ENCODE measurements around the gene CDK5RAP3.

DNA sequence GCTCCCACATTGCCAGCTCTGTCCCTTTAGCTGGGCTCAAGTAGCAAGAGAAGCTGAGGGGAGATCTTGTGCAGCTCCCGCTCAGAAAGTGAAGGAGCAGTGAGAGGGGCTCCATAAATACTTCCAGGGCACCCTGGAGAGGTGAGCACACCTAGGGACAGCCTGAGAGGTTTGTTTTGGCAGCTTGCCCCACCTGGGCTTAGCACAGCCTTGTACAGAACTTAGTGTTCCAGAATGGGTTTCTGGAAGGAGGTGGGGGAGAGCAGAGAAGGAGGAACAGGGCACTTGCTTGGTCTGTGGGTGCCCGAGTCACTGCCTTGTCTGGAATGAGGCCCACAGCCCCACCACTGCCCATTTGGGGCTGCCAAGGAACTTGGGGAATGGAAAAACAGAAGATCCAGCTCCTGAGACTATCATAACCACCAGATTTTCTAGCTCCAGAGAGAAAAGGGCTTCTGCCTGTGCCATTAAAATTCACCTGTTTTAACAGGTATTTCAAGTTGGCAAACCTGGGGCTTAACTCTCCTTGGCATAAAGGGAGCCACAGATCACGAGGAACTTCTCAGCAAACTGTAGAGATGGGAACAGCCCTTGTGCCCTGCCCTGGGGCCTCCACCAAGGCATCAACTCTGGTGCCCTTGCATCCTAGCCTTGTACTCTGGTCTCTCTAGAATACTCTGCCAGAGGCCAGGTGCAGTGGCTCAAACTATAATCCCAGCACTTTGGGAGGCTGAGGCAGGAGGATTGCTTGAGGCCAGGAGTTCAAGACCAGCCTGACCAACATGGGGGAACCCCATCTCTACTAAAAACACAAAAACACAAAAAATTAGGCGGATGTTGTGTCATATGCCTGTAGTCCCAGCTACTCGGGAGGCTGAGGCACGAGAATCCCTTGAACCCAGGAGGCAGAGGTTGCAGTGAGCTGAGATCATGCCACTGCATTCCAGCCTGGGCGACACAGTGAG is 15.1 kb upstream of the CDK5RAP3 start:
- TF ChIP-seq POLR2A (IDR thresholded peaks at IDR 0.05), result peak in 3 of 4 donors; percentile 49 to 89 (median 54)
- TF ChIP-seq, protein P1, sequence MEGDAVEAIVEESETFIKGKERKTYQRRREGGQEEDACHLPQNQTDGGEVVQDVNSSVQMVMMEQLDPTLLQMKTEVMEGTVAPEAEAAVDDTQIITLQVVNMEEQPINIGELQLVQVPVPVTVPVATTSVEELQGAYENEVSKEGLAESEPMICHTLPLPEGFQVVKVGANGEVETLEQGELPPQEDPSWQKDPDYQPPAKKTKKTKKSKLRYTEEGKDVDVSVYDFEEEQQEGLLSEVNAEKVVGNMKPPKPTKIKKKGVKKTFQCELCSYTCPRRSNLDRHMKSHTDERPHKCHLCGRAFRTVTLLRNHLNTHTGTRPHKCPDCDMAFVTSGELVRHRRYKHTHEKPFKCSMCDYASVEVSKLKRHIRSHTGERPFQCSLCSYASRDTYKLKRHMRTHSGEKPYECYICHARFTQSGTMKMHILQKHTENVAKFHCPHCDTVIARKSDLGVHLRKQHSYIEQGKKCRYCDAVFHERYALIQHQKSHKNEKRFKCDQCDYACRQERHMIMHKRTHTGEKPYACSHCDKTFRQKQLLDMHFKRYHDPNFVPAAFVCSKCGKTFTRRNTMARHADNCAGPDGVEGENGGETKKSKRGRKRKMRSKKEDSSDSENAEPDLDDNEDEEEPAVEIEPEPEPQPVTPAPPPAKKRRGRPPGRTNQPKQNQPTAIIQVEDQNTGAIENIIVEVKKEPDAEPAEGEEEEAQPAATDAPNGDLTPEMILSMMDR (IDR thresholded peaks at IDR 0.05), result no peak
- TF ChIP-seq EP300 (IDR thresholded peaks at IDR 0.05), result peak in 3 of 4 donors; percentile 58 to 91 (median 76)
- TF ChIP-seq POLR2AphosphoS5 (IDR thresholded peaks at IDR 0.05), result peak; percentile 70 to 78

Data from upper lobe of left lung (tissue), 4 donors.